Stimulated activated CD8-positive, alpha-beta memory T cell treated with anti-CD3 and anti-CD28 coated beads, Interleukin-15, amount 100 ng/mL, for 48 hours (primary cell): ENCODE data around the gene ETFB.

Experiments used
- DNase-seq, 2 donors: peaks; one replicate each; pipeline ENCODE4 v3.0.0-alpha.2; 2020; ENCODE audit warnings: low read depth in 2 of 2

ETFB gene

DNA sequence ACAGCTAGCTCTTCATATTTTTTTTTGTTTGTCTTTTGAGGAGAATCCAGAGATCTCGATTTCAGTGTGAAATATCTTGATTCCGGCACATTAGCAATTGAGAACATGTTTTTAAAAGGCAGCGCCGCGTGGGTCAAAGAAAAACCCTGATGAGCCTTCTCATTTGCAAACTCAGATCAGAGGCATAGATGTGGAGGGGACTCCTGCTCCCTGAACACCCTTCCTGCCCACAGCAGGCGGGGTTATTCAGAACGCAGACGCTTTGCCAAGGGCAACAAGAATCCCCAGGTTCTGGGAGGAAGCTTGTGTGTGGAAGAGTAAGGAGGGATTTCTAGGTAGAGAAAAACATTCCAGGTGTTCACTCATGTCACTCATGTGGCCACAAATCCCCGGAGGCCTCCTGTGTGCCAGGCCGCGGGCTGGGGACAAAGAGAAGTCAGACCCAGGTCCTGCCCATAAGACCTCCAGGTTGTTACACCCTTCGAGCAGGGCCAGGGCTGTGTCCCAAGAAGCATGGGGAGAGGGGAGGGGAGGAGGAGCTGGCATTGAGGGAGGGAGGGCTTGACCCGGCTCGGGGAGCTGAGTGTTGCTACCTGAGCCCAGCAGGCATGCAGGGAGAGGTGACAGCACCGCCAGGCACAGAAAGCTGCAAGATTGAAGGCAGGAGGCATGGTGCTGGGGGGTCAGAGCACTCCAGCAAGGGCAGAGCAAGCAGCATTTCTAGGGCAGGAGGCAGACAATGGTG is 70.6 kb downstream of the ETFB start:
- no peak for DNase-seq
